Ovary (tissue), 3 donors: Measurements from ENCODE around the gene CMIP.

ENCODE experiments used
- CTCF ChIP-seq, 3 donors: fragments of 450-650 bp in 2 of 3; fragments of 200-600 bp in 1 of 3; IDR thresholded peaks; one replicate each; pipeline versions ENCODE4 v1.5.1 to v1.8.0; 2016 to 2022; ENCODE audit warnings: antibody characterized with exemption in 3 of 3, mild to moderate bottlenecking in 1 of 3
- EP300 ChIP-seq: sonication (generic); formaldehyde crosslinking; IDR thresholded peaks from one replicate; pipeline ENCODE4 v1.6.1; 2017; ENCODE audit warnings: antibody characterized with exemption
- POLR2A ChIP-seq: fragments of 450-650 bp; IDR thresholded peaks from one replicate; pipeline ENCODE4 v1.6.1; 2017; ENCODE audit warnings: antibody characterized with exemption, mild to moderate bottlenecking, moderate library complexity
- donor health status: DM: no; HTN: no; CAD: no.

- TF ChIP-seq POLR2A, result no peak
- TF ChIP-seq CTCF (IDR thresholded peaks at IDR 0.05), result no peak
- TF ChIP-seq EP300, result no peak
Observed at GRCh38 chr16:81739503-81739902, 294.9 kb downstream of the CMIP start.
